ENCODE results near the gene CRABP2.

GRCh38 chr1:156676114-156676819, 29.1 kb downstream of the CRABP2 start:
- TF ChIP-seq CTCF (IDR thresholded peaks at IDR 0.05) (no peak), ZFX (IDR thresholded peaks at IDR 0.05; ENCODE audit: borderline replicate concordance) (no peak)

All from 22Rv1 (cell line).